Tibial nerve (tissue), 3 donors: ENCODE results near the gene GIT1.

Experiments
- CTCF ChIP-seq, 5 experiments: fragments of 200-600 bp in 3 of 5; fragments of 450-650 bp in 2 of 5; sonication (generic) in 3 of 5; IDR thresholded peaks; one replicate each; pipeline ENCODE4 v1.5.1; 2016 to 2019; ENCODE audit warnings: antibody characterized with exemption in 5 of 5, mild to moderate bottlenecking in 3 of 5, moderate library complexity in 2 of 5
- POLR2A ChIP-seq, 2 donors: fragments of 450-650 bp; IDR thresholded peaks; one replicate each; pipeline ENCODE4 v1.6.1; 2017; ENCODE audit warnings: antibody characterized with exemption in 2 of 2, mild to moderate bottlenecking in 2 of 2, moderate library complexity in 2 of 2

DNA sequence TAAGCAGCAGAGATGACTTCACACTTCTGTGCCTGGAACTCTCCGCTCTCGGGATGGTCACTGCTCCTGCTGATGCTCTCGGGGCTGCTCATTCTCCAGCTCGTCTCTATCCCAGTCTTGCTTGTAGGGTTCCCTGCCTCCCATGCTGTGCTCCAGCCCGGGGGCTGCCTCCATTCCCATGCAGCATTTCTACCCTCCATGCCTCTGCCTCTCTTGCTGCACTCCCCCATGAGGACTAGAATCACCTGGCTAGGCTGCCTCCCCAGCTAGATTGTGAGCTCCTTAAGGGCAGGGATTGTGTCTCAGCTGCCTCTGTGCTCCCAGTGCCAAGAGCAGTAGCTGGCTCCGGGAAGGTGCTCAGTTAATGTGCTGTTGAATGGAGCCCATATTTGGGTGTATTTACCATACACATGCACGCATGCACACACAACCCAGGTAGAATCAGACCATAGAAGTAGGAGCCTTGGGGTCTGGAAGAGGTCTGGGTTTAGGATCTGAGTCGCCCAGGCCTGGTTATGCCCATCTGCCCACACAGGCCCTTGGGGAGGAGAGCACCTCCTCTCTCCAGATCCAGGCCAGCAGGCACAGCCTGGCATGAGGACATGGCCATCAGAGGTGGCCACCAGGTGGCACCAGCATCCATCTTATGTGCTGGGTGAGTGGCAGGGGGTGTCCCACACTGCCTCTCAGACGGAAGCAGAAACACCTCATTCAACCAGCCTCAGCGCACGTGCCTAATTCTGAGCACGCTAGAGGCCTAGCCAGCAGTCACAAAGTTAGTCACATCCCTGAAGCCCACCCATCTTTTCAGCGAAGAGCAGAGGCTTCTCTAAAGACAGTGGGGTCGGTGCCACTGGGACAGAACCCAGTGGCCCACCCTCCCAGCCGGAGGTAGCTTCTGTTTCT is 9.3 kb downstream of the GIT1 start:
- TF ChIP-seq CTCF (IDR thresholded peaks at IDR 0.05) (peak; percentile 81 to 98 (median 85)), POLR2A (IDR thresholded peaks at IDR 0.05) (no peak)
